K562 (cell line): ENCODE results near the gene HMGA1. TPM values are rescaled to one million over a fixed set of nuclear protein-coding genes. Genes with fewer than 3 reads are reported as not detected.
A peak's percentile ranks its signal among the peaks of the same experiment; 100 is the strongest.

Experiments used
- ETS1 ChIP-seq: conservative IDR thresholded peaks from 2 replicates; pipeline ENCODE4 v1.6.1; 2011; ENCODE audit warnings: low read depth, mild to moderate bottlenecking, low read length; ENCODE audit not compliant: control insufficient read depth
- HIVEP1 ChIP-seq: fragments of 250-450 bp; sonication (Bioruptor Pico); IDR thresholded peaks from 2 replicates; pipeline ENCODE4 v1.4.0; 2020; ENCODE audit warnings: mild to moderate bottlenecking
- KLF16 ChIP-seq: IDR thresholded peaks from 2 replicates; pipeline ENCODE4 v1.6.1; 2016; ENCODE audit warnings: antibody characterized with exemption
- MYBL2 ChIP-seq, 2 experiments: fragments of 450-650 bp in 1 of 2; sonication (generic) in 1 of 2; formaldehyde crosslinking in 1 of 2; IDR thresholded peaks; 2 replicates each; pipeline versions ENCODE4 v1.6.1 to v1.8.1; 2017 to 2022; ENCODE audit warnings: borderline replicate concordance in 1 of 2, inconsistent platforms in 1 of 2, low read depth in 1 of 2, mild to moderate bottlenecking in 1 of 2, missing genetic modification reagents in 1 of 2, moderate library complexity in 1 of 2
- NCOA2 ChIP-seq, 2 experiments: fragments of 450-650 bp; IDR thresholded peaks; 2 replicates each; pipeline ENCODE4 v1.6.1; 2018; ENCODE audit warnings: mild to moderate bottlenecking in 2 of 2, moderate library complexity in 1 of 2; ENCODE audit not compliant: partially characterized antibody in 2 of 2
- RBM34 ChIP-seq: fragments of 200-400 bp; formaldehyde crosslinking; IDR thresholded peaks from 2 replicates; pipeline ENCODE4 v1.6.1; 2018; ENCODE audit warnings: low read length, borderline replicate concordance; ENCODE audit not compliant: insufficient read depth
- SETDB1 ChIP-seq: IDR thresholded peaks from one replicate; pipeline ENCODE4 v1.6.1; 2012; ENCODE audit warnings: low read length, control low read depth, inconsistent platforms
- SMARCA4 ChIP-seq: fragments of 450-650 bp; IDR thresholded peaks from 2 replicates; pipeline ENCODE4 v1.6.1; 2016
- ZFP1 ChIP-seq: fragments of 450-650 bp; formaldehyde crosslinking; IDR thresholded peaks from 2 replicates; pipeline ENCODE4 v1.4.0; 2020; ENCODE audit warnings: mild to moderate bottlenecking, mixed read lengths
- ZNF212 ChIP-seq: fragments of 450-650 bp; formaldehyde crosslinking; IDR thresholded peaks from 2 replicates; pipeline ENCODE4 v1.4.0; 2020; ENCODE audit warnings: mild to moderate bottlenecking
- ZNF280A ChIP-seq: fragments of 450-650 bp; IDR thresholded peaks from 2 replicates; pipeline ENCODE4 v1.6.1; 2018; ENCODE audit warnings: mild to moderate bottlenecking, low read depth; ENCODE audit not compliant: partially characterized antibody
- ZNF778 ChIP-seq: fragments of 450-650 bp; formaldehyde crosslinking; IDR thresholded peaks from 2 replicates; pipeline ENCODE4 v1.4.0; 2020; ENCODE audit warnings: mild to moderate bottlenecking, moderate library complexity
- polyA plus RNA-seq, 8 experiments: library from polyadenylated mRNA; depleted of rRNA in 4 of 8; stranded (reverse) in 5 of 8; unstranded in 3 of 8; fragments of >200 nt; fragmentation: Nextera tagmentation in 2 of 8; fragmentation: Illumina TruSeq in 1 of 8; extraction: Ambion mirVana in 2 of 8; extraction: Trizol in 1 of 8; gene quantifications; 2 replicates each; pipeline versions ENCODE4 v1.2.1 to v1.2.3, GENCODE V29; 2011 to 2014; ENCODE audit warnings: inconsistent platforms in 1 of 8, missing spikeins in 1 of 8
- total RNA-seq, 7 experiments: library from RNA; depleted of rRNA in 6 of 7; stranded (reverse); fragments of >200 nt in 6 of 7; fragmentation: Illumina TruSeq in 2 of 7; extraction: Trizol in 2 of 7; gene quantifications; 2 replicates each; pipeline versions ENCODE4 v1.2.1 to v1.2.3, GENCODE V29; 2011 to 2021; ENCODE audit warnings: low replicate concordance in 1 of 7

The HMGA1 gene
- total and polyA plus RNA-seq, 9 of the 15 experiments (the other 6 are each of a cell fraction or from before 2014, with no cell fraction given), result 27.8 to 1,947 (median 594) TPM

GRCh38 chr6:34284563-34285447, 48.1 kb downstream of the HMGA1 start (continued):
- TF ChIP-seq ZNF212 (CRISPR knock-in tag) (no peak), MYBL2 (IDR thresholded peaks at IDR 0.05; ENCODE audit: low read depth) (no peak), MYBL2 (CRISPR knock-in tag; IDR thresholded peaks at IDR 0.05; ENCODE audit: borderline replicate concordance) (no peak), ZNF778 (CRISPR knock-in tag) (no peak), ZFP1 (CRISPR knock-in tag) (no peak), NCOA2 (IDR thresholded peaks at IDR 0.05; ENCODE audit: partially characterized antibody in 2 of 2) (no peak), RBM34 (no peak), SMARCA4 (peak; percentile 50; the same call in 1 of the 2 replicates), ZNF280A (no peak), ETS1 (peak; percentile 73; the same call in 1 of the 2 replicates), SETDB1 (no peak), KLF16 (peak; percentile 73; the same call in 1 of the 2 replicates), HIVEP1 (CRISPR knock-in tag) (no peak)
